K562 (cell line): Measurements from ENCODE around the gene MAP2. TPM values are rescaled to one million over a fixed set of nuclear protein-coding genes. Genes with fewer than 3 reads are reported as not detected.

Source experiments
- ATAC-seq: fragments of 200-7000 bp; cut with Tn5 transposase; 3 replicates; pipeline ENCODE4 v1.9.1; 2020; ENCODE audit warnings: moderate library complexity
- BruUV-seq: library from RNA; stranded (reverse); fragments of 400-500 nt; replicated peaks from 2 replicates; lab custom pipeline; 2021; lab: Mats Ljungman, UMichigan
- CTCF ChIA-PET: fragments of 300-600 bp; formaldehyde crosslinking; extraction: SDS; loops from one replicate; lab custom pipeline; 2021; ENCODE audit warnings: low intra/inter-chr PET ratio; lab: Yijun Ruan, JAX
- POLR2A ChIA-PET: fragments of 300-600, 350-650 bp; sonication (Branson Sonifier 250); formaldehyde crosslinking; extraction: SDS; loops from one replicate; lab custom pipeline; 2021; ENCODE audit warnings: antibody characterized with exemption, inconsistent platforms; lab: Yijun Ruan, JAX
- DNase-seq, 4 experiments: peaks; one replicate each; pipeline versions ENCODE4 v3.0.0 to v3.0.0-alpha.2; 2011 to 2018; ENCODE audit warnings: low spot score in 3 of 4, mixed read lengths in 3 of 4; ENCODE audit errors: extremely low read depth in 1 of 4
- FAIRE-seq: peaks from 2 replicates; lab custom pipeline; 2011; peaks lifted over from hg19 to GRCh38; lab: Jason Lieb, UNC
- H2AFZ ChIP-seq: 2 replicates; pipeline ENCODE4 v1.6.0; 2011; ENCODE audit warnings: low read depth, low read length, control low read depth, inconsistent platforms
- H3K27ac ChIP-seq: fragments of 200-600 bp; 3 replicates; pipeline ENCODE4 v1.8.0; 2011; ENCODE audit warnings: low read depth, mild to moderate bottlenecking, control low read depth, inconsistent platforms, low read length, moderate library complexity, mixed read lengths; ENCODE audit errors: extremely low read depth
- H3K27me3 ChIP-seq, 2 experiments: fragments of 300-600 bp in 1 of 2; 2 replicates in 1 of 2; 3 replicates in 1 of 2; pipeline versions ENCODE4 v1.6.0 to v1.8.0; 2011; ENCODE audit warnings: inconsistent platforms in 2 of 2, low read length in 2 of 2, mild to moderate bottlenecking in 1 of 2, mixed read lengths in 1 of 2, moderate library complexity in 1 of 2; ENCODE audit not compliant: control insufficient read depth in 2 of 2, insufficient read depth in 2 of 2
- H3K36me3 ChIP-seq: fragments of 300-600 bp; 3 replicates; pipeline ENCODE4 v1.8.0; 2011; ENCODE audit warnings: mild to moderate bottlenecking, low read length, inconsistent platforms; ENCODE audit not compliant: control insufficient read depth, insufficient read depth
- H3K4me1 ChIP-seq, 2 experiments: fragments of 200-600 bp in 1 of 2; replicated peaks in 1 of 2; 2 replicates in 1 of 2; 3 replicates in 1 of 2; pipeline versions ENCODE4 v1.5.1 to v1.8.0; 2011; ENCODE audit warnings: inconsistent platforms in 2 of 2, low read length in 2 of 2, mild to moderate bottlenecking in 1 of 2, mixed read lengths in 1 of 2, moderate library complexity in 1 of 2; ENCODE audit not compliant: control insufficient read depth in 2 of 2, insufficient read depth in 2 of 2
- H3K4me2 ChIP-seq: 2 replicates; pipeline ENCODE4 v1.6.1; 2011; ENCODE audit warnings: low read length, control low read depth, inconsistent platforms, mixed read lengths; ENCODE audit not compliant: insufficient read depth
- H3K4me3 ChIP-seq: fragments of 200-600 bp; sonication (generic), shearing (Covaris generic); 2 replicates; pipeline ENCODE4 v1.5.1; 2016; ENCODE audit warnings: control low read depth, inconsistent platforms
- H3K79me2 ChIP-seq: fragments of 200-600 bp; 3 replicates; pipeline ENCODE4 v1.8.0; 2011; ENCODE audit warnings: low read length, inconsistent platforms; ENCODE audit not compliant: control insufficient read depth, insufficient read depth
- H3K9ac ChIP-seq, 2 experiments: 2 replicates each; pipeline versions ENCODE4 v1.6.0 to v1.6.1; 2011; ENCODE audit warnings: low read depth in 2 of 2, low read length in 2 of 2, control low read depth in 1 of 2, inconsistent platforms in 1 of 2, mild to moderate bottlenecking in 1 of 2, mixed read lengths in 1 of 2; ENCODE audit not compliant: insufficient read depth in 1 of 2
- H3K9me1 ChIP-seq: one replicate; pipeline ENCODE4 v1.6.0; 2011; ENCODE audit warnings: inconsistent platforms, mild to moderate bottlenecking, low read length, moderate library complexity; ENCODE audit not compliant: control insufficient read depth, insufficient read depth
- H3K9me3 ChIP-seq: replicated peaks from 2 replicates; pipeline ENCODE4 v1.5.1; 2011; ENCODE audit warnings: low read depth, low read length, inconsistent platforms; ENCODE audit not compliant: control insufficient read depth, insufficient read depth
- H4K20me1 ChIP-seq: replicated peaks from 2 replicates; pipeline ENCODE4 v1.6.1; 2011; ENCODE audit warnings: low read length, inconsistent platforms, mixed read lengths; ENCODE audit not compliant: control insufficient read depth, insufficient read depth
- COPS2 ChIP-seq: fragments of 450-650 bp; conservative IDR thresholded peaks from 2 replicates; pipeline ENCODE4 v1.6.1; 2016; ENCODE audit warnings: mild to moderate bottlenecking, moderate library complexity
- EP300 ChIP-seq: IDR thresholded peaks from 2 replicates; pipeline ENCODE4 v1.6.1; 2012; ENCODE audit warnings: low read length, improper control_type of control experiment
- FOSL1 ChIP-seq: fragments of 200-800 bp; sonication (Bioruptor generic); conservative IDR thresholded peaks from 2 replicates; pipeline ENCODE4 v1.6.1; 2016; ENCODE audit warnings: missing genetic modification characterization, missing compliant biosample characterization
- HSF4 ChIP-seq: fragments of 250-450 bp; sonication (Bioruptor Pico); IDR thresholded peaks from 2 replicates; pipeline ENCODE4 v2.1.2; 2022; ENCODE audit warnings: mild to moderate bottlenecking, moderate library complexity, borderline replicate concordance
- MEF2D ChIP-seq: conservative IDR thresholded peaks from 2 replicates; pipeline ENCODE4 v1.6.1; 2016; ENCODE audit warnings: low read depth, missing genetic modification characterization, missing compliant biosample characterization
- PHTF2 ChIP-seq: fragments of 250-450 bp; sonication (Bioruptor Pico); IDR thresholded peaks from 2 replicates; pipeline ENCODE4 v1.5.0; 2021; ENCODE audit warnings: mild to moderate bottlenecking
- PRMT5 ChIP-seq: sonication (generic); formaldehyde crosslinking; IDR thresholded peaks from 2 replicates; pipeline ENCODE4 v1.5.0; 2020; ENCODE audit warnings: missing genetic modification reagents
- SMARCE1 ChIP-seq: fragments of 450-650 bp; IDR thresholded peaks from 2 replicates; pipeline ENCODE4 v1.7.1; 2016; ENCODE audit warnings: mild to moderate bottlenecking
- ZFP30 ChIP-seq: fragments of 250-450 bp; sonication (Bioruptor Pico); IDR thresholded peaks from 2 replicates; pipeline ENCODE4 v1.8.0; 2022; ENCODE audit warnings: moderate library complexity, mild to moderate bottlenecking, inconsistent platforms, borderline replicate concordance
- ZFPM2 ChIP-seq: fragments of 250-450 bp; sonication (Bioruptor Pico); IDR thresholded peaks from 2 replicates; pipeline ENCODE4 v1.5.1; 2022; ENCODE audit warnings: mild to moderate bottlenecking
- ZNF740 ChIP-seq, 3 experiments: fragments of 200-800 bp in 1 of 3; sonication (Bioruptor generic) in 1 of 3; sonication (generic) in 1 of 3; formaldehyde crosslinking in 1 of 3; IDR thresholded peaks; 2 replicates each; pipeline versions ENCODE4 v1.6.1 to v1.8.0; 2016 to 2022; ENCODE audit warnings: mild to moderate bottlenecking in 2 of 3, missing compliant biosample characterization in 2 of 3, missing genetic modification characterization in 2 of 3, missing genetic modification reagents in 1 of 3
- in situ Hi-C: fragments of 300-500 bp; cut with MboI; formaldehyde crosslinking; loops from 4 replicates; pipeline ENCODE4 v1.15.0; 2018; ENCODE audit warnings: inconsistent platforms, mixed read lengths
- intact Hi-C: fragments of 100-400 bp; cut with micrococcal nuclease; formaldehyde crosslinking; loops from 2 replicates; pipeline ENCODE4 v1.14.2; 2022
- polyA plus RNA-seq, 8 experiments: library from polyadenylated mRNA; depleted of rRNA in 4 of 8; stranded (reverse) in 5 of 8; unstranded in 3 of 8; fragments of >200 nt; fragmentation: Nextera tagmentation in 2 of 8; fragmentation: Illumina TruSeq in 1 of 8; extraction: Ambion mirVana in 2 of 8; extraction: Trizol in 1 of 8; gene quantifications; 2 replicates each; pipeline versions ENCODE4 v1.2.1 to v1.2.3, GENCODE V29; 2011 to 2014; ENCODE audit warnings: inconsistent platforms in 1 of 8, missing spikeins in 1 of 8
- total RNA-seq, 7 experiments: library from RNA; depleted of rRNA in 6 of 7; stranded (reverse); fragments of >200 nt in 6 of 7; fragmentation: Illumina TruSeq in 2 of 7; extraction: Trizol in 2 of 7; gene quantifications; 2 replicates each; pipeline versions ENCODE4 v1.2.1 to v1.2.3, GENCODE V29; 2011 to 2021; ENCODE audit warnings: low replicate concordance in 1 of 7
- TF ChIP-seq, protein P1 (sequence below): conservative IDR thresholded peaks from 2 replicates; pipeline ENCODE4 v1.6.1; 2011; ENCODE audit warnings: low read depth, mild to moderate bottlenecking, low read length; ENCODE audit not compliant: control insufficient read depth

The MAP2 gene
- total and polyA plus RNA-seq, 9 of the 15 experiments (the other 6 are each of a cell fraction or from before 2014, with no cell fraction given) = 0.13 TPM; not detected in 8

- TF ChIP-seq, protein P1, sequence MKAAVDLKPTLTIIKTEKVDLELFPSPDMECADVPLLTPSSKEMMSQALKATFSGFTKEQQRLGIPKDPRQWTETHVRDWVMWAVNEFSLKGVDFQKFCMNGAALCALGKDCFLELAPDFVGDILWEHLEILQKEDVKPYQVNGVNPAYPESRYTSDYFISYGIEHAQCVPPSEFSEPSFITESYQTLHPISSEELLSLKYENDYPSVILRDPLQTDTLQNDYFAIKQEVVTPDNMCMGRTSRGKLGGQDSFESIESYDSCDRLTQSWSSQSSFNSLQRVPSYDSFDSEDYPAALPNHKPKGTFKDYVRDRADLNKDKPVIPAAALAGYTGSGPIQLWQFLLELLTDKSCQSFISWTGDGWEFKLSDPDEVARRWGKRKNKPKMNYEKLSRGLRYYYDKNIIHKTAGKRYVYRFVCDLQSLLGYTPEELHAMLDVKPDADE = no peak
- TF ChIP-seq ZNF740 (CRISPR knock-in tag; IDR thresholded peaks at IDR 0.05) = no peak
- TF ChIP-seq ZNF740 (tag; IDR thresholded peaks at IDR 0.05) = no peak
- TF ChIP-seq SMARCE1 = no peak
- TF ChIP-seq ZFP30 = no peak
- no peak for TF ChIP-seq PRMT5
- TF ChIP-seq MEF2D (tag) = no peak
- no peak for TF ChIP-seq FOSL1
Measured at GRCh38 chr2:209614690-209615369, 191.0 kb downstream of the MAP2 start (continued).

DNA sequence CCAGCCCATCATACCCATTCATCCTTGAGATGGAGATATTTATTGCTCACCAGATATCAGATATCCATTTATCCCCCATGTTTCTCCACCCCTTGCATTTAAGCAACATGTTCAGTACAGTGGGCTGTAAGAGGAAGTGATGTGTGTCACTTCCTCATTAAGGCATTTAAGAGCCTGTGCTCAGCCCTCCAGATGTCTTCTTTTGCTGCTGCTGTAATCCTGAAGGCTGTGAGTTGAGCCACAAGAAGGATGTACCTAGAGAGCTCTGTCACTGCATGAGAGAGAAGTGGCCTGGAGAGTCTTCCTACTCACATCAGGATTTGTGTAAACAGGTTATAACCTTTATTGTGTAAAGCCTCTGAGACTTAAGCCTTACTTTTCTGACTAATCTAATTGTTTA is 195.9 kb downstream of the MAP2 start:
- Histone ChIP-seq H3K27ac (no peak overlapping the region), H3K9me3 (no peaks in the 10 kb centered on the region), H3K36me3 (no peaks in the 10 kb centered on the region), H3K4me1 (no peaks in the 10 kb centered on the region), H3K9ac (no peak overlapping the region), H3K79me2 (no peaks in the 10 kb centered on the region), H3K4me2 (no peak overlapping the region), H4K20me1 (no peaks in the 10 kb centered on the region), H3K9me1 (no peaks in the 10 kb centered on the region), H3K4me3 (no peak overlapping the region), H2AFZ (no peak overlapping the region), H3K27me3 (no peaks in the 10 kb centered on the region)
- no TSS peak for BruUV-seq
- ChIA-PET POLR2A (no interaction called here), CTCF (no interaction called here)
- DNase-seq = no peak
- intact Hi-C loops = no loop called here
- in situ Hi-C loops = no loop called here
- no peak for ATAC-seq
- no peak for FAIRE-seq
- no peak for TF ChIP-seq COPS2
- TF ChIP-seq EP300 = no peak
- TF ChIP-seq ZFPM2 (CRISPR knock-in tag) = no peak
- TF ChIP-seq PHTF2 = no peak
- TF ChIP-seq HSF4 (CRISPR knock-in tag) = no peak
